Peyer's patch (tissue), 4 donors: ENCODE data around the gene KHK. TPM values are rescaled to one million over a fixed set of nuclear protein-coding genes. Genes with fewer than 3 reads are reported as not detected.
A peak's percentile ranks its signal among the peaks of the same experiment; 100 is the strongest.

Experiments used
- DNase-seq, 3 donors: peaks; one replicate each; pipeline ENCODE4 v3.0.0-alpha.2; 2017 to 2019
- H3K27ac ChIP-seq, 4 donors: fragments of 200-600 bp; sonication (generic); one replicate each; pipeline ENCODE4 v1.5.1; 2016 to 2019
- H3K27me3 ChIP-seq, 2 donors: fragments of 200-600 bp; sonication (generic); one replicate each; pipeline ENCODE4 v1.5.1; 2019
- H3K36me3 ChIP-seq, 3 donors: fragments of 200-600 bp; sonication (generic); one replicate each; pipeline ENCODE4 v1.5.1; 2016 to 2019
- H3K4me1 ChIP-seq, 4 donors: fragments of 200-600 bp; sonication (generic); one replicate each; pipeline ENCODE4 v1.5.1; 2016 to 2019
- H3K4me3 ChIP-seq, 4 donors: fragments of 200-600 bp; sonication (generic); 1 replicate in 3 of 4; 2 replicates in 1 of 4; pipeline ENCODE4 v1.5.1; 2016 to 2019; ENCODE audit warnings: mild to moderate bottlenecking in 1 of 4
- H3K9me3 ChIP-seq, 4 donors: fragments of 200-600 bp; sonication (generic); one replicate each; pipeline ENCODE4 v1.5.1; 2016 to 2019; ENCODE audit warnings: mild to moderate bottlenecking in 1 of 4
- CTCF ChIP-seq, 6 experiments: fragments of 450-650 bp in 4 of 6; fragments of 200-600 bp in 2 of 6; sonication (generic) in 1 of 6; IDR thresholded peaks; one replicate each; pipeline ENCODE4 v1.5.1; 2017 to 2019; ENCODE audit warnings: antibody characterized with exemption in 6 of 6, mild to moderate bottlenecking in 3 of 6, moderate library complexity in 1 of 6
- POLR2A ChIP-seq, 2 donors: fragments of 450-650 bp; IDR thresholded peaks; one replicate each; pipeline ENCODE4 v1.5.1; 2017; ENCODE audit warnings: antibody characterized with exemption in 2 of 2, mild to moderate bottlenecking in 2 of 2, moderate library complexity in 2 of 2
- total RNA-seq, 4 donors: library from RNA; depleted of rRNA; stranded (reverse); fragments of >200 nt; gene quantifications; one replicate each; pipeline ENCODE4 v1.1.0, GENCODE V29; 2016

KHK gene
- 100 to 1,000 TPM in 3 of 4 donors, 10 to 100 TPM in 1; 40.4 to 576 (median 435) TPM for total RNA-seq

- Histone ChIP-seq H3K4me3 (peak within 1 kb of the TSS; percentile 64 to 88 (median 66)), H3K27ac (peak within 1 kb of the TSS; percentile 81 to 96 (median 90)), H3K27me3 (no peaks in the 10 kb centered on the region), H3K9me3 (no peaks in the 10 kb centered on the region), H3K36me3 (no peaks in the 10 kb centered on the region), H3K4me1 (peaks cover 0 to 43% (median 8%) of the 10 kb centered on the region in 4 donors)
- TF ChIP-seq POLR2A (IDR thresholded peaks at IDR 0.05) = peak; percentile 86 to 90
- TF ChIP-seq CTCF (IDR thresholded peaks at IDR 0.05) = no peak
- DNase-seq = peak in 2 of 3 donors; percentile 90
Measured at GRCh38 chr2:27086724-27087593, at the start of gene KHK. TSS of gene KHK (plus strand) at chr2:27086772. CDS start at chr2:27087260, 488 bp downstream.

- Histone ChIP-seq H3K4me1 (peaks cover 0 to 20% (median 5%) of the 10 kb centered on the region in 4 donors), H3K27me3 (no peaks in the 10 kb centered on the region), H3K4me3 (no peak overlapping the region), H3K36me3 (peaks cover 0 to 70% (median 0%) of the 10 kb centered on the region in 3 donors), H3K27ac (no peak overlapping the region), H3K9me3 (no peaks in the 10 kb centered on the region)
- DNase-seq = no peak
- TF ChIP-seq POLR2A (IDR thresholded peaks at IDR 0.05) = no peak
- TF ChIP-seq CTCF (IDR thresholded peaks at IDR 0.05) = no peak
Measured at GRCh38 chr2:27038012-27038411, 48.6 kb upstream of the KHK start.

GRCh38 chr2:27038631-27039339 lies 47.8 kb upstream of the KHK start:
- Histone ChIP-seq H3K36me3 (peaks cover 0 to 70% (median 0%) of the 10 kb centered on the region in 3 donors), H3K4me1 (peaks cover 0 to 24% (median 2%) of the 10 kb centered on the region in 4 donors), H3K9me3 (no peaks in the 10 kb centered on the region), H3K4me3 (no peak overlapping the region), H3K27ac (no peak overlapping the region), H3K27me3 (no peaks in the 10 kb centered on the region)
- TF ChIP-seq POLR2A (IDR thresholded peaks at IDR 0.05) (no peak), CTCF (IDR thresholded peaks at IDR 0.05) (no peak)
- DNase-seq = no peak

GRCh38 chr2:27039426-27039825 lies 47.1 kb upstream of the KHK start:
- no peak overlapping the region for H3K27ac ChIP-seq

More at GRCh38 chr2:27039426-27039825, 47.1 kb upstream of the KHK start:
- H3K36me3 ChIP-seq = peaks cover 0 to 70% (median 0%) of the 10 kb centered on the region in 3 donors
- no peak for TF ChIP-seq POLR2A (IDR thresholded peaks at IDR 0.05)
- no peak for TF ChIP-seq CTCF (IDR thresholded peaks at IDR 0.05)
- H3K27me3 ChIP-seq = no peaks in the 10 kb centered on the region
- no peaks in the 10 kb centered on the region for H3K9me3 ChIP-seq
- H3K4me1 ChIP-seq = peaks cover 0 to 18% (median 0%) of the 10 kb centered on the region in 4 donors
- no peak overlapping the region for H3K4me3 ChIP-seq
- DNase-seq = no peak
